Measurements from ENCODE around the gene DIAPH2. TPM values are rescaled to one million over a fixed set of nuclear protein-coding genes. Genes with fewer than 3 reads are reported as not detected.

The DIAPH2 gene
- total RNA-seq, 2 donors from 2014 or later: 12.5 to 18.3 TPM

DNA sequence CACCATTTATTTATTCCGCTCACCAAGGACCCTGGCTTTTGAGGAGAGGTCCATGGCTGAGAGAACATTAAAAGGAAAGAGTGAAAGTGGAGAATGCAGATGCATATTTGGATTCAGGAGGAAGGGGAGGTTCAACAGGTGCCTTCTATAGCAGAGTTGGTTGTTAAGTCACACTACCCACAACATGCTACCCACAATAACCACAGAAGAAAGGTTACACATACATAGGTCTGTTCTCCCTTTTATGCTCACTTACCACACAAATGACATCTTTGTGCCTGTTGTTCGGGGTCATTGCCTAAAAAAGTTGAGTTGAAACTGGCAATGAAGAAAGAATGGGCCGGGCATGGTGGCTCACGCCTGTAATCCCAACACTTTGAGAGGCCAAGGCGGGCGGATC is 786.4 kb downstream of the DIAPH2 start:
- Mint-ChIP-seq H3K27me3 (no peaks in the 10 kb centered on the region), H3K27ac (no peak overlapping the region), H3K36me3 (ENCODE audit: low read depth) (no peaks in the 10 kb centered on the region), H3K4me1 (no peaks in the 10 kb centered on the region), H3K4me3 (no peak overlapping the region)
- ATAC-seq: no peak
- DNase-seq: no peak
- H3K9me3 ChIP-seq (ENCODE audit: control insufficient read depth, low read length, poor library complexity, severe bottlenecking): no peaks in the 10 kb centered on the region

- no peak overlapping the region for H3K4me3 Mint-ChIP-seq
- ATAC-seq: no peak
Observed at GRCh38 chrX:97474933-97475332, 790.3 kb downstream of the DIAPH2 start.

DNA sequence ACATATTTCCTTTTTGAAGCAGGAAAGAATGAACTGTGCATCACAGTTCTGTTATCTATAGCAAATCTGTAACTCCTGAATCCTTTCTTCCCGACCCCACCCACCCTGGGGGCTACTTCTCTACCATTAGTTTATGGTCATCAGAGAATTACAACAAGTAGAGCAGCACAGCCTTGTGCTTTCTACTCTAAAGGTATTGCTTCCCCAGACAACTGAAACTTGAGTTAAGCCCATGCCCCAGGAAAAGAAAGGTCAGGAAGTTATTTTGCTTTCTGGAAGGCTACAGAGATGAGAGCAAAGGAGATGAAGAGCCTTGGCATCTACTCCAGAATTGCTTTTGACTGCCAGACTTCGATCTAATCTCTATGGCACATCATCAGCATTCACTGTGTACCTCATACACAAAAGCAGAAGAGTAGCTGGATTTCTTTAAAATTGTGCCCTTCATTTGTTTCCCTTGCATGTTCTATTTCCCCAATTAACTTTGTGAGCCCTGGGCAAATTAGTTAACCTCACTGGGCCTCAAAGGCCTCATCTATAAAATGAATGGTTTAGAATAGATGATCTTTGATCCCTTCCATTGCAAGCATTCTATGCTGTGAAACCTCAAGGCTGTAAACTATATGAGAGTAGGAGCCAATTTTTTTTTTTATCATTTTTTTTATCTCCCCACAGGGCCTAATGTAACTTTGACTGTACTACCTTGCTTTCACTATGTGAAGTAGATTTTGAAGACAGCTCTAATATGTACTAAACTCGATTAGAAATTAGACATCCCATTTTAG is 794.7 kb downstream of the DIAPH2 start:
- Mint-ChIP-seq H3K27me3 (no peaks in the 10 kb centered on the region), H3K36me3 (ENCODE audit: low read depth) (no peaks in the 10 kb centered on the region), H3K4me1 (no peaks in the 10 kb centered on the region), H3K27ac (no peak overlapping the region), H3K4me3 (no peak overlapping the region)
- ATAC-seq: no peak
- no peaks in the 10 kb centered on the region for H3K9me3 ChIP-seq (ENCODE audit: control insufficient read depth, low read length, poor library complexity, severe bottlenecking)
- DNase-seq: no peak

More at GRCh38 chrX:97474933-97475332, 790.3 kb downstream of the DIAPH2 start:
- Mint-ChIP-seq H3K27ac (no peak overlapping the region), H3K4me1 (no peaks in the 10 kb centered on the region), H3K36me3 (ENCODE audit: low read depth) (no peaks in the 10 kb centered on the region), H3K27me3 (no peaks in the 10 kb centered on the region)
- no peaks in the 10 kb centered on the region for H3K9me3 ChIP-seq (ENCODE audit: control insufficient read depth, low read length, poor library complexity, severe bottlenecking)
- no peak for DNase-seq

GRCh38 chrX:97481228-97481627 is 796.6 kb downstream of the DIAPH2 start:
- H3K4me1 Mint-ChIP-seq: no peaks in the 10 kb centered on the region
- no peaks in the 10 kb centered on the region for H3K9me3 ChIP-seq (ENCODE audit: control insufficient read depth, low read length, poor library complexity, severe bottlenecking)
- no peak for ATAC-seq
- no peaks in the 10 kb centered on the region for H3K36me3 Mint-ChIP-seq (ENCODE audit: low read depth)
- H3K4me3 Mint-ChIP-seq: no peak overlapping the region
- DNase-seq: no peak
- H3K27ac Mint-ChIP-seq: no peak overlapping the region
- no peaks in the 10 kb centered on the region for H3K27me3 Mint-ChIP-seq

DNA sequence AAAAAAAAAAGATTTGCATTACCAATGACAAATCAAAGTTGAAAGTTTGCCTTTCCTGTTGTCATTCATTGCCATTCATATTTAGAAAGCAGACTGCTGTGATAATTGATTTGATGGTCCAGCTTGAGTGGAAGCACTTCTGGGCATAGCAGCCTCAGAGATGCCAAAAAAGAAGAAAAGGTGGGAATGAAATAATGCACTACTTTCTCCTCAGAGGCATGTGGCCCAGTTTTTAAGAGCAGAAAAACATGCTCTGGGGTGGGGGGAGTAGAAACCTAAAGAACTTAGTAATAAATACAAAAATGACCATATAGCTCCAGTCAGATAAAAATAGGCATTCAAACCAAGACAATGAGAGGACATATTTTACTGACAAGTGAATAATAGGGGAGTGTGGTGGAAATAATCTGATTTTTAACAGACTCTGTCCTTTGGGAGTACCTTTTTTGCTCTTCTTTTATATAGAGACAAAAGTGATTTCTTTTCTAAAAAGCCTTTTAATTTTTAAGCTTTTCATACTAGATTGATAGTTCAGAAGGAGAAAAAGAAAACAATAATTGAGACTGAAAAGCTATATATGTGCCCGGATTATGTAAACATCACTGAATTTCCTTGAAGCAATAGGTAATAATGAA is 798.1 kb downstream of the DIAPH2 start:
- no peaks in the 10 kb centered on the region for H3K36me3 Mint-ChIP-seq (ENCODE audit: low read depth)
- H3K4me3 Mint-ChIP-seq: peak overlapping the region; percentile 57
- H3K27me3 Mint-ChIP-seq: no peaks in the 10 kb centered on the region
- no peak for DNase-seq
- no peak overlapping the region for H3K27ac Mint-ChIP-seq
- no peak for ATAC-seq
- H3K9me3 ChIP-seq (ENCODE audit: control insufficient read depth, low read length, poor library complexity, severe bottlenecking): no peaks in the 10 kb centered on the region
- H3K4me1 Mint-ChIP-seq: no peaks in the 10 kb centered on the region

GRCh38 chrX:97490656-97491055 is 806.0 kb downstream of the DIAPH2 start:
- ATAC-seq: no peak
- H3K36me3 Mint-ChIP-seq (ENCODE audit: low read depth): peaks cover 2% of the 10 kb centered on the region
- H3K4me1 Mint-ChIP-seq: no peaks in the 10 kb centered on the region

DNA sequence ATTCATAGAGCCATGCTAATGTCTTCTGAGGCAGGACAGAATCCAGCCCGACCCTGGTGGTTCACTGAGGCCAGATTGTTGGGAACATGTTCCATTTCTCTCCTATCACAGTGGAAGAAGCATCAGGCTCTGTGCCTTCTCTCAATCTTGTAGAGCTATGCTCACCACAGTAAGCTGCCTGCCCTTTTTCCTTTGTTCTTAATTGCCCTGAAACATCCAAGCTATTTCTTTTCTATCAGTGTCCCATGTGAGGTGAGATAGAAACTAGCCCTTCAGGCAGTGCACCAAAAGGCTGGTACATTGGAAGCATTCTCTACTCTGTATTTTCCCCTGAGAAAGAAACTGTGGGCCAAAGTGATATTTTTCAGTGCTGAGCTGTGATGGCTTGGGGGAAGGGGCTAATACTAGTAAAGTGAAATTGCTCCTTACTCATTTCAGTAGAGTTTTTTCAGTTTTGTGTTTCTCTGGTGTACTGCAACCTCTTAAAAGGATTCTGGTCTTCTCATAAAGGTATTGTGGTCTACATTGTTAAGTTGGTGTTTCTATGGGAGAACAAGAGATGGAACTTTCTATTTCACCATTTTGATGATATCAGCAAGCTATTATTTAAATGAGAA is 810.2 kb downstream of the DIAPH2 start:
- no peak for ATAC-seq
- no peaks in the 10 kb centered on the region for H3K9me3 ChIP-seq (ENCODE audit: control insufficient read depth, low read length, poor library complexity, severe bottlenecking)
- no peak for DNase-seq
- H3K4me3 Mint-ChIP-seq: no peak overlapping the region
- H3K27ac Mint-ChIP-seq: no peak overlapping the region
- no peaks in the 10 kb centered on the region for H3K4me1 Mint-ChIP-seq
- no peaks in the 10 kb centered on the region for H3K27me3 Mint-ChIP-seq
- peaks cover 5% of the 10 kb centered on the region for H3K36me3 Mint-ChIP-seq (ENCODE audit: low read depth)

More at GRCh38 chrX:97490656-97491055, 806.0 kb downstream of the DIAPH2 start:
- no peak overlapping the region for H3K4me3 Mint-ChIP-seq
- DNase-seq: no peak
- no peaks in the 10 kb centered on the region for H3K27me3 Mint-ChIP-seq
- no peak overlapping the region for H3K27ac Mint-ChIP-seq
- H3K9me3 ChIP-seq (ENCODE audit: control insufficient read depth, low read length, poor library complexity, severe bottlenecking): no peaks in the 10 kb centered on the region

- no peak for ATAC-seq
- no peaks in the 10 kb centered on the region for H3K4me1 Mint-ChIP-seq
- H3K27me3 Mint-ChIP-seq: no peaks in the 10 kb centered on the region
- H3K9me3 ChIP-seq (ENCODE audit: control insufficient read depth, low read length, poor library complexity, severe bottlenecking): no peaks in the 10 kb centered on the region
- H3K36me3 Mint-ChIP-seq (ENCODE audit: low read depth): peaks cover 3% of the 10 kb centered on the region
- H3K4me3 Mint-ChIP-seq: no peak overlapping the region
- H3K27ac Mint-ChIP-seq: no peak overlapping the region
- DNase-seq: no peak
Observed at GRCh38 chrX:97498093-97498492, 813.5 kb downstream of the DIAPH2 start.

DNA sequence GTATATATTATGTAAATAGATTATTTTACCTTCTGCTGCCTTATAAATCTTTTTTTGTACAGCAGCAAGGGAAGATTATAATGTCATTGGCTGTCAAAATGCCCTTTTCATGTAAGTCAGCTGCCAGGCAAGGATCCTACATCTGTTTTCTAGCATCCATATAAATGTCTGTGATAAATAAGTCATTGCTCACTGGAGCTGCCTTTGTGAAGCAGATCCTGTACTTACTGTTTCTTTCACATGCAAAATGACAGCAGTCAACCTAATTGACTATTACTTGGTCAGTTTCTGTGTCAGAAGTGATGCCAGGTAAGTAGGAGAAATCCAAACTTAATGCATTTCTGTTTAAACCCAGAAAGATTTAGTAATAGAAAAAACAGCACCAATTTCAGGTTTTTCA is 819.8 kb downstream of the DIAPH2 start:
- DNase-seq (no peak), ATAC-seq (no peak)
- Mint-ChIP-seq H3K4me1 (no peaks in the 10 kb centered on the region), H3K27me3 (no peaks in the 10 kb centered on the region), H3K36me3 (ENCODE audit: low read depth) (no peaks in the 10 kb centered on the region), H3K4me3 (no peak overlapping the region), H3K27ac (no peak overlapping the region)
- H3K9me3 ChIP-seq (ENCODE audit: control insufficient read depth, low read length, poor library complexity, severe bottlenecking): no peaks in the 10 kb centered on the region

DNA sequence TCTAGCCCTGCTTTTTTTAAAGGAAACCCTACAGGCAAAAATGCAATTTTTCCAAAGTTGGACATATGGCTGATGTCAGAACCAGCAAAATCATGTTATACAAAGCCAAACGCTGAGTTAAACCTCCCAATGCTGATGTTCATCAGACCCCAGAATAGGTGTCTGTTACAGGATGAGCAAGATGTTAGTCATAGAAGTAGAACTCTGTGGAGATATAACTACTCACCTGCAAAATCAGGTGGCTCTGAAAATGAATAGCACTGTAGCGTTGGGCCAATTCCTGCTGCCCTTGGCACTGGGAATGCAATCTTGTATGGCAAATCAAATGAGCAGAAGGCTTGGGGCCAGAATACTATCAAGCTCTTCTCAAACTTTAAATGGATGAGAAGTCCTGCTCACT is 833.1 kb downstream of the DIAPH2 start:
- DNase-seq: no peak
- Mint-ChIP-seq H3K27ac (no peak overlapping the region), H3K4me1 (no peaks in the 10 kb centered on the region)

GRCh38 chrX:97522307-97522706 is 837.7 kb downstream of the DIAPH2 start:
- Mint-ChIP-seq H3K27me3 (no peaks in the 10 kb centered on the region), H3K27ac (no peak overlapping the region), H3K4me3 (no peak overlapping the region), H3K4me1 (no peaks in the 10 kb centered on the region), H3K36me3 (ENCODE audit: low read depth) (peaks cover 4% of the 10 kb centered on the region)
- ATAC-seq (no peak), DNase-seq (no peak)
- H3K9me3 ChIP-seq (ENCODE audit: control insufficient read depth, low read length, poor library complexity, severe bottlenecking): no peaks in the 10 kb centered on the region

More for the DNA sequence above, 833.1 kb downstream of the DIAPH2 start:
- no peak for ATAC-seq
- no peaks in the 10 kb centered on the region for H3K9me3 ChIP-seq (ENCODE audit: control insufficient read depth, low read length, poor library complexity, severe bottlenecking)
- H3K4me3 Mint-ChIP-seq: no peak overlapping the region
- no peaks in the 10 kb centered on the region for H3K27me3 Mint-ChIP-seq
- no peaks in the 10 kb centered on the region for H3K36me3 Mint-ChIP-seq (ENCODE audit: low read depth)

DNA sequence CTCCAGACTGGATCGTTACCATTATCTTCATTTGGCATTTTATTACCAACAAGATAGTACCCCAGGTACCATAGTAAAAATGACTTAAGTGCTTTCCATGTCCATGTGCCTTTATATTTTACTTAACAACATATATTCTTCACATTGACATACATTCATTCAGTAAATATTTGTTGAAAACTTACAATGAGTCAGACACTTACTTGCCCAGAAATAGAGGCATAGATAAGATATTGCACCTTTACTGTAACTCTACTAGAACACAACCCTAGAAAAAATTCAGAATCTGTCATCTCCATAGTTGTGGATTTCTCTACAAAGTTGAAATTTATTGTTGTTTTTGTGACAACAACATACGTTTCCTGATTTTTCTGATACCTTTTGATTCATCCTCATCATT is 839.7 kb downstream of the DIAPH2 start:
- Mint-ChIP-seq H3K4me1 (no peaks in the 10 kb centered on the region), H3K27me3 (no peaks in the 10 kb centered on the region), H3K27ac (no peak overlapping the region), H3K36me3 (ENCODE audit: low read depth) (peaks cover 4% of the 10 kb centered on the region), H3K4me3 (no peak overlapping the region)
- no peaks in the 10 kb centered on the region for H3K9me3 ChIP-seq (ENCODE audit: control insufficient read depth, low read length, poor library complexity, severe bottlenecking)
- DNase-seq (no peak), ATAC-seq (no peak)

DNA sequence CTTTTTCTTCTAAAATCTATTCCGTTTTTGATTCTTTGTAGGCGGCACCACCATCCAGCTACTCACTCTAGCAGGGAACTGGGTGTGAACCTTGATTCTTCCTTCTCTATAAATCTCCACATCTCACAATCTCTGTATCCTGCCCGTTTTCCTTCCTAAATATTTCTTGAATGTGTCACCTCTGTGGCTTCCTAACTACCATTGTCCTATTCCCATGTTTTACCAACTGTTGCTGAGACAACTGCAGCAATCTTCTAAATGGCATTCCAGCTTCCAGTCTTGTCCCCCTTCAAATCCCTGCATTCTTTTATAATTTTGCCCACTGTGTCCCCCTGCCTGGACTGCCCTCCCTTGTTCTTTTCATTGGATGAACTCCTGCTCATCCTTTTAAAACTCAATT is 840.4 kb downstream of the DIAPH2 start:
- DNase-seq: no peak
- Mint-ChIP-seq H3K4me1 (no peaks in the 10 kb centered on the region), H3K4me3 (no peak overlapping the region), H3K27ac (no peak overlapping the region), H3K27me3 (no peaks in the 10 kb centered on the region), H3K36me3 (ENCODE audit: low read depth) (peaks cover 4% of the 10 kb centered on the region)
- no peak for ATAC-seq
- no peaks in the 10 kb centered on the region for H3K9me3 ChIP-seq (ENCODE audit: control insufficient read depth, low read length, poor library complexity, severe bottlenecking)
